Coronary artery (tissue), 2 donors: ENCODE measurements around the gene SLC12A7.

ENCODE experiments used
- DNase-seq: peaks from one replicate; pipeline ENCODE4 v3.0.0-alpha.2; 2017; ENCODE audit warnings: low spot score
- H3K27ac ChIP-seq, 2 donors: fragments of 200-600 bp; sonication (generic); one replicate each; pipeline ENCODE4 v1.5.1; 2016 to 2019
- H3K4me3 ChIP-seq: fragments of 200-600 bp; sonication (generic); 2 replicates; pipeline ENCODE4 v1.5.1; 2016; ENCODE audit warnings: mild to moderate bottlenecking, moderate library complexity
- TF ChIP-seq, protein P1 (sequence below): fragments of 200-600 bp; sonication (generic); IDR thresholded peaks from one replicate; pipeline ENCODE4 v1.5.1; 2019; ENCODE audit warnings: antibody characterized with exemption

SLC12A7 gene

DNA sequence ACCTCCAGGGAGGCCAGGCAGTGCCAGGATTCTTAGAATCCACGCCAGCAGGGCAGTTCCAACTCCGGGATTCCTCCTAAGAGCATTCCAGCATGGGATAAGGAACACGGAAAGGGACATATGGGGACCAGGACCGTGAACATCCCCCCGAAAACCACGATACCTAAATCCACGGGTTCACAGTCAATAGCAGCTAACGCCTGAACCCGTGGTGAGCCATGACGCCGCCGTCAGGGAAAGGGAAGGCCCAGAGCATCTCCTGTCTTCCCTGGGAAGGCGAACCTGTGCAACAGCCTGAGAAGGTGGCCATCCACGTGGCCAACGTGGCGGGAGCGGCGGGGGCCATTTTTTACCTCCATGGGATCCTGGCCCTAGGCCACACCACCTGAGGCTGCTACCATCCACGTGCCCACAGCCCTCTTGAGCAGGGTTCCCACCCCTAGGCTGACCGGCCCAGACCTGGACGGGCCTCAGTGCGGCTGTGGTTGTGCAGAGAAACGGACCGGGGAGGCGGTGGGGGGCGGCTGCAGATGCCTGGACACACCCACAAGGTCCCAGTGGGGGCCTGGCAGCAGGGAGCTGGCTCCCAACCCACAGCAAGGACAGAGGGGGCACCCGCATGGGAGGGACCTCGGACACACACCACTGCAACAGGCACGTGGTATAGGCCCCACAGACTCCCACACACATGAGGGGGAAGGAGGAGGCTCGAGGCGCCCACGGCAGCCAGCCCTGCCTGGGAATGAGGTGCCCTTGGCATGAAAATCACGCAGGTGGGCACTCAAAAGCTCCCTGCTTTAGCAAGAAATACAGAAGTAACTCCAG, 42.8 kb downstream of the SLC12A7 start:
- TF ChIP-seq, protein P1, sequence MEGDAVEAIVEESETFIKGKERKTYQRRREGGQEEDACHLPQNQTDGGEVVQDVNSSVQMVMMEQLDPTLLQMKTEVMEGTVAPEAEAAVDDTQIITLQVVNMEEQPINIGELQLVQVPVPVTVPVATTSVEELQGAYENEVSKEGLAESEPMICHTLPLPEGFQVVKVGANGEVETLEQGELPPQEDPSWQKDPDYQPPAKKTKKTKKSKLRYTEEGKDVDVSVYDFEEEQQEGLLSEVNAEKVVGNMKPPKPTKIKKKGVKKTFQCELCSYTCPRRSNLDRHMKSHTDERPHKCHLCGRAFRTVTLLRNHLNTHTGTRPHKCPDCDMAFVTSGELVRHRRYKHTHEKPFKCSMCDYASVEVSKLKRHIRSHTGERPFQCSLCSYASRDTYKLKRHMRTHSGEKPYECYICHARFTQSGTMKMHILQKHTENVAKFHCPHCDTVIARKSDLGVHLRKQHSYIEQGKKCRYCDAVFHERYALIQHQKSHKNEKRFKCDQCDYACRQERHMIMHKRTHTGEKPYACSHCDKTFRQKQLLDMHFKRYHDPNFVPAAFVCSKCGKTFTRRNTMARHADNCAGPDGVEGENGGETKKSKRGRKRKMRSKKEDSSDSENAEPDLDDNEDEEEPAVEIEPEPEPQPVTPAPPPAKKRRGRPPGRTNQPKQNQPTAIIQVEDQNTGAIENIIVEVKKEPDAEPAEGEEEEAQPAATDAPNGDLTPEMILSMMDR = no peak
- Histone ChIP-seq H3K4me3 (no peak overlapping the region), H3K27ac (no peak overlapping the region)
- DNase-seq = no peak

DNA sequence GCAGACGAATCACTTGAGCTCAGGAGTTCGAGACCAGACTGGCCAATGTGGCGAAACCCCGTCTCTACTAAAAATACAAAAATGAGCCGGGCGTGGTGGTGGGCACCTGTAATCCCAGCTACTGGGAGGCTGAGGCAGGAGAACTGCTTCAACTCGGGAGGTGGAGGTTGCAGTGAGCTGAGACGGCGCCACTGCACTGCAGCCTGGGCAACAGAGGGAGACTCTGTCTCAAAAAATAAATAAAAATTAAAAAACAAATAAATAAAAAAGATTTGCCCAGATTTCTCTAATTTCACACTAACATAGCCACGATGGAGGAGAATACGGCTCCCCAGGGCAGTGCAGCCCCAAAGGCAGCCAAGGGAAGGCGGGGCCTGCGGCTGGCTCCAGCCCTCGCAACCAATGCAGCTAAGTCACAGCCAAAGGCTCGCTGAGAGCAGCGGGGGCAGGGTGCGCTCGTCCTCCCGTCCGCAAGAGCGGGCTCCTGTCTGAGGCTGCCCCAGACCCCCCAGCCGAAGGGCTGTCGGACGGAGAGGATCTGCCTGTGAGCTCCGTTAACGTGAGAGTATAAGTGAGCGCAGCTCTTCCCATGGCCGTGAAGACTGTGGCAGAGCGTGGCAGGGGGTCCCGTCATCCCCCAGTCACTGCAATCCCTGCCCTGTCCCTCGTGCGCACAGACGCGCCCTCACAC, 43.5 kb downstream of the SLC12A7 start:
- no peak for DNase-seq
- TF ChIP-seq, protein P1 = no peak
- no peak overlapping the region for H3K4me3 ChIP-seq

DNA sequence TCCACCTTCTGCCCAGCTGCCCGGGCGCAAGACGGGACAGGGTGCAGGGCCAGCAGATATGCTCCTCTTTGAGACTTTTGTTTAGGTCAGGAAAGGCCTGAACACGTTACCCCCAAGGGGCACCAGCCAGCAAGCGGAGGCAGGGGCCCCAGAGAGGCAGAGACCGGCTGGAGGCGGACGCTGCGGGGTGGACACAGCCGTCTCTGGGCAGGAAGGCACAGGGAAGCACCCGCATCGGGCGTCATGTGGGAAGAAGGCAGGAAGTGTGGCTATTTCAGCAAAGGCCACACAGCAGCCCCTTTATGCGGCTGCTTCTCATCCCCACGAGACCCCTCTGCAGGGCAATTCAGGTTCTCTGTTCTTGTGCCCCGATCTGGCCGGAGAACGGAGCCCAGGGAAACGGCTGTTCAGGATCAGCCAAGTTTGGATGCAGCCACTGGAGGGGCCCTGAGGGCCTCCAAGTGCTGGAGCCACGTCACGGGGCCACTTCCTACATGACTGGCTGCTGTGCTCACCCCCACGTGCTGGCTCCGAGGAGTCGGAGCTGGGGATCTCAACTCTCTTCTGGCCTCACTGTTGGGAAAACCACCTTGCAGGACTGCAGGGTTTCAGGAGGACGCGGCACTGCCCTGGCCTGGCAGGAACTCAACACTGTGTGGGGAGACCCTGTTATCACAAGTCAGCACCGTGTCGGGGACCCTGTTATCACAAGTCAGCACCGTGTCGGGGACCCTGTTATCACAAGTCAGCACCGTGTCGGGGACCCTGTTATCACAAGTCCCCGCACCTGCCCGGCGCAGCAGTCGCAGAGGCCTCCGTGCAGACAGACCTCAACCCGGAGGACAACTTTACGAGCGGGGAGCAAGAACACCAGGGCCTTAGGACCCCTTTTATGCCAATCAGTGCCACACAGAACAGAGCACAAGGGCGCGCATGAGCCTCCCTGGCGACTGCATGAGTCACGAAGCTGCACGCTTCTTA, 44.4 kb downstream of the SLC12A7 start:
- TF ChIP-seq, protein P1 = no peak
- no peak for DNase-seq
- no peak overlapping the region for H3K27ac ChIP-seq
- no peak overlapping the region for H3K4me3 ChIP-seq

More for the DNA sequence above, 43.5 kb downstream of the SLC12A7 start:
- H3K27ac ChIP-seq = no peak overlapping the region

DNA sequence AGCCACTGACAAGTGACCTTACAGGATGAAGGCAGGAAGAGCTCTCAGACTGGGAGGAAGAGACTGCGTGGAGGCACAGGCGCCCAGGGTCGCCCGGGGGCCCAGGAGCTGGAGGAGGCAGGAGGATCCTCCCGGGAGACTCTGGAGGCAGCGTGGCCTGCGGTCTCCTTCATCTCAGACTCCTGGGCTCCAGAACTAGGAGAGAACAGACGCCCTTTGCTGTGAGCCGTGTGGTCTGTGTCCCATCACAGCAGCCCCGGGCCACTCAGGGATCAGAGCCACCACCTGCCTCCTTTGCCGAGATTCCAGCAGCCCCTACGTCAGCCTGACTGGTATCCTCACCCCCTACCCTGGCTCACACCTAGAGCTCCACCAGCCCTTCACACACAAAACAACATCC, 45.2 kb downstream of the SLC12A7 start:
- no peak overlapping the region for H3K27ac ChIP-seq
- no peak overlapping the region for H3K4me3 ChIP-seq
- no peak for DNase-seq
- TF ChIP-seq, protein P1 = no peak

DNA sequence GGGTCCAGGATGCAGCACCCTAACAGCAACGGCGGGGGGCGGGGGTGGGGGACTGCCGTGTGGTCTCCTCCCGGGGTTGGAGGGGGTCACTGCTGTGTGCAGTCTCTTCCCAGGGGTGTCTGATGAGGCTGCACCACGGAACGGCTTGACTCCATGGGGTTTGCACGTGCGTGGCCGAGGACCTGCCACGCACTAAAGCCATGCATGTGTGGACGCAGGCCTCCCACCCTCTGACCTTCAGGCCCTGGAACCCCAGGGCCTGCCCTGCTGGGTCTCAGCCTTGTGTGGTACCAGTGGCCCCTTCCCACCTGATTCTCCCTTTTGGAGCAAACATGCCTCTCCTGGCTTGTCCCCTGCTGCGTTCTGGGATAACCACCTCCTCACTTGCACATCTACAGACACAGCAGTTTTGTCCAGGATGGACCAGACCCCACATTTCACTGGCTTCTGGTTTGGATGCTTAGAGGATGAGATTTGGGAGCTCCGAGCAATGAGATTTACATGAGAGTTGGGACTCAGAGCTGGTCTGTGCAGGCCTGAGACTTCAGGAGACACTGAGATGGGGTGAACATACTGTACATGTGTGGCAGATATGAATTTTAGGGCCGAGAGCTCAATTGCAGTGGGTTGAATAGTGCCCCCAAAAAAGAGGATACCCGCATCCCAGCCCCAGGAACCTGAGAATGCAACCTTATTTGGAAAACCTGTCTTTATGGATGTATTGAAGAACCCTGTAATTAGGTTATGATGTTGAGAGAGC, 45.8 kb downstream of the SLC12A7 start:
- H3K4me3 ChIP-seq = no peak overlapping the region
- DNase-seq = no peak
- H3K27ac ChIP-seq = no peak overlapping the region
- TF ChIP-seq, protein P1 = no peak

DNA sequence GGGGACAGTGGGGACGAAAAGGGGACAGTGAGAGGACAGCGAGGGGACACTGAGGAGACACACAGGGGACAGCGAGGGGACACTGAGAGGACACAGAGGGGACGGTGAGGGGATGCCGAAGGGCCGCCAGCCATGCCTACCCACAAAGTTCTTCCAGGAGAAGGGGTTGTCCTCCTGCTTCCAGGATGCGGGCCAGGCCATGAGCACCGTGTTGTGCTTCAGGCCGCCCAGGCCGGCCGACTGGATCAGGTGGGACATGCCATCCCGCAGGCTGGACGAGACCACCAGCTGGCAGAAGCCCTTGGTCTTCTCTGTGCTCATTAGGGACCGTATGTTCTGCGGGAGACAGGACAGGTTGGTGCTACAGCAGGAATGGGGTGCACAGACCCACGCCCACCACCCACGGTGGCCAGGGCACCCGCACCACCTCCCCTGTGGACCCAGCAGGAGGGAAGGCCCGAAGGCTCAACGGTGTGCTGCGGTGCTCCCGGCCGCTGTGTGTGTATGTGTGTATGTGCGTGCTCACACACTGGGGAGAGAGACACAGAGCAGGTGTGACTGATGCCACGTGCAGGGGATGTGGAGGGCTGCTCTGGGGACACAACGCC, 46.6 kb downstream of the SLC12A7 start:
- H3K27ac ChIP-seq = no peak overlapping the region
- H3K4me3 ChIP-seq = no peak overlapping the region
- TF ChIP-seq, protein P1 = no peak
- no peak for DNase-seq
